Astrocyte (in vitro differentiated cells and primary cell): ENCODE data around the gene FGD2. TPM values are rescaled to one million over a fixed set of nuclear protein-coding genes. Genes with fewer than 3 reads are reported as not detected.

Source experiments
- DNase-seq: peaks from one replicate; pipeline ENCODE4 v3.0.0-alpha.2; 2010; ENCODE audit warnings: low read depth
- FAIRE-seq: peaks from 2 replicates; lab custom pipeline; 2011; peaks lifted over from hg19 to GRCh38; lab: Jason Lieb, UNC
- H2AFZ ChIP-seq: 2 replicates; pipeline ENCODE4 v1.6.0; 2012; ENCODE audit warnings: low read depth, low read length, inconsistent platforms
- H3K27ac ChIP-seq: 2 replicates; pipeline ENCODE4 v1.5.1; 2011; ENCODE audit warnings: low read depth, low read length, inconsistent platforms
- H3K27me3 ChIP-seq: 2 replicates; pipeline ENCODE4 v1.6.0; 2011; ENCODE audit warnings: low read length, inconsistent platforms; ENCODE audit not compliant: insufficient read depth
- H3K36me3 ChIP-seq: 2 replicates; pipeline ENCODE4 v1.5.1; 2011; ENCODE audit warnings: low read length, inconsistent platforms; ENCODE audit not compliant: insufficient read depth
- H3K4me1 ChIP-seq: 2 replicates; pipeline ENCODE4 v1.5.1; 2011; ENCODE audit warnings: low read length, inconsistent platforms; ENCODE audit not compliant: insufficient read depth
- H3K4me2 ChIP-seq: 2 replicates; pipeline ENCODE4 v1.6.0; 2012; ENCODE audit warnings: low read length, inconsistent platforms
- H3K4me3 ChIP-seq: 2 replicates; pipeline ENCODE4 v1.5.1; 2011; ENCODE audit warnings: low read depth, mild to moderate bottlenecking, low read length, inconsistent platforms; ENCODE audit not compliant: insufficient read depth
- H3K79me2 ChIP-seq: 2 replicates; pipeline ENCODE4 v1.6.0; 2012; ENCODE audit warnings: mild to moderate bottlenecking, low read length, inconsistent platforms; ENCODE audit not compliant: insufficient read depth
- H3K9ac ChIP-seq: 2 replicates; pipeline ENCODE4 v1.6.0; 2012; ENCODE audit warnings: mild to moderate bottlenecking, low read length, inconsistent platforms
- H3K9me3 ChIP-seq: 2 replicates; pipeline ENCODE4 v1.5.1; 2012; ENCODE audit warnings: low read depth, mild to moderate bottlenecking, low read length, inconsistent platforms; ENCODE audit not compliant: insufficient read depth
- H4K20me1 ChIP-seq: 2 replicates; pipeline ENCODE4 v1.6.0; 2012; ENCODE audit warnings: low read length, inconsistent platforms; ENCODE audit not compliant: insufficient read depth
- H3K27ac Mint-ChIP-seq: one replicate; pipeline ENCODE4 v1.8.0; 2021; ENCODE audit warnings: mild to moderate bottlenecking, mixed read lengths; ENCODE audit not compliant: unreplicated experiment
- H3K27me3 Mint-ChIP-seq: one replicate; pipeline ENCODE4 v1.8.0; 2021; ENCODE audit warnings: low read depth, mixed read lengths; ENCODE audit not compliant: unreplicated experiment
- H3K36me3 Mint-ChIP-seq: one replicate; pipeline ENCODE4 v1.8.0; 2021; ENCODE audit warnings: low read depth, mixed read lengths; ENCODE audit not compliant: unreplicated experiment
- H3K4me1 Mint-ChIP-seq: one replicate; pipeline ENCODE4 v1.8.0; 2021; ENCODE audit warnings: low read depth, mixed read lengths; ENCODE audit not compliant: unreplicated experiment
- H3K4me3 Mint-ChIP-seq: one replicate; pipeline ENCODE4 v1.8.0; 2021; ENCODE audit warnings: mild to moderate bottlenecking, moderate library complexity, mixed read lengths; ENCODE audit not compliant: unreplicated experiment
- H3K9me3 Mint-ChIP-seq: one replicate; pipeline ENCODE4 v1.8.0; 2021; ENCODE audit warnings: mild to moderate bottlenecking, mixed read lengths; ENCODE audit not compliant: unreplicated experiment
- CTCF ChIP-seq: IDR thresholded peaks from 2 replicates; pipeline ENCODE4 v1.5.1; 2011; ENCODE audit warnings: low read depth, mild to moderate bottlenecking, inconsistent platforms, low read length, moderate library complexity; ENCODE audit not compliant: insufficient read depth
- EZH2 ChIP-seq: IDR thresholded peaks from 2 replicates; pipeline ENCODE4 v1.6.1; 2012; ENCODE audit warnings: mild to moderate bottlenecking, low read length, inconsistent platforms; ENCODE audit not compliant: insufficient read depth
- total RNA-seq: library from RNA; stranded (reverse); gene quantifications from 2 replicates; pipeline ENCODE4 v1.2.1, GENCODE V29; 2021

Gene FGD2
- total RNA-seq, 1 donor from 2014 or later, result not detected

DNA sequence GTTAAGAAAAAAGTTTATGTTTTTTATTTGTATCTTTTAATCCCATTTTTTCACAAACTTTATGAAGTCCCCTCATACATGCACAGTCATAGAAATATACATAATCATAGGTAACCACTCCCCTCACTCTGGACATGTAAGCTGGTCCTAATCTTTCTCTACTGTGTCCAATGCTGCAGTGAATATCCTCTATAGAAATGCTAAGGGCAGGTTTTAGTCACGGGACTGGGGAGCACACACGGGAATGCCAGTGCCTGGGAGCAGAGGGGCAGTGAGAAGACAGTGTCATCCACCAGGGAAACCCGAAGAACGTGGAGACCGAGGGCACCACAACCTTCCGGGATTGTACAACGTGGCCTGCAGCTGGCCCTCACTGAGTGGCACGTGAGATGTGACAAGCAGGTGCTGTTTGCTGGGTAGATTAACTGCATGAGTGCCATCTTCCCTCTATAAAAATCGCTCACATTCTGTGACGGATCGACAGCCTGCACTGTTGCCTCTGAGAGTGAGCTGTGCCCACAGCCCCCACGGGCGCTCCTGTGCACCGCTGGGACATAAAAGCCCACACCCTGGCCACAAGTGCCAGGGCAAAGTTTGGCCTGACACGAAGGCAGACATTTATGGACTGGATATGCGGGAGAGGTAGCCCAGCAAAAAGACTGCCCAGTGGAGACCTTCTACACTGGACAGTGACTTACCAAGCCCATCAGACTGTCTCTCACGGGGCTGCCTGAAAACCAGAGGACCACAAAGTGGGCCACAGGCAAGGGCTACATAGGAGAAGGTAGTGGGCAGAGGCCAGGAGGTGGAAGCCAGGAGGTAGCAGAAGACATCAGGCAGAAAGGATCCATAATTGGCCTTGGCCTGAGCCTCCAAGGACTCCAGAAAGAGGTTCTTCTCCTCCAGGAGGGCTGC lies 63.2 kb downstream of the FGD2 start:
- no peaks in the 10 kb centered on the region for H4K20me1 ChIP-seq
- H3K27ac Mint-ChIP-seq, result no peak overlapping the region
- no peaks in the 10 kb centered on the region for H3K9me3 Mint-ChIP-seq
- H3K27me3 ChIP-seq, result no peaks in the 10 kb centered on the region
- no peak for DNase-seq
- no peak overlapping the region for H3K4me3 ChIP-seq
- no peaks in the 10 kb centered on the region for H3K4me1 ChIP-seq
- no peaks in the 10 kb centered on the region for H3K9me3 ChIP-seq
- H3K27ac ChIP-seq, result no peak overlapping the region
- H3K4me1 Mint-ChIP-seq, result peaks cover 10% of the 10 kb centered on the region
- no peak for FAIRE-seq
- peaks cover 2% of the 10 kb centered on the region for H3K27me3 Mint-ChIP-seq
- no peak overlapping the region for H3K4me2 ChIP-seq
- TF ChIP-seq CTCF, result no peak
- H3K4me3 Mint-ChIP-seq, result no peak overlapping the region
- no peak overlapping the region for H3K9ac ChIP-seq
- no peaks in the 10 kb centered on the region for H3K36me3 Mint-ChIP-seq
- no peaks in the 10 kb centered on the region for H3K36me3 ChIP-seq
- no peaks in the 10 kb centered on the region for H3K79me2 ChIP-seq
- H2AFZ ChIP-seq, result no peak overlapping the region

- H3K4me3 Mint-ChIP-seq, result no peak overlapping the region
- H4K20me1 ChIP-seq, result no peaks in the 10 kb centered on the region
- H3K27me3 Mint-ChIP-seq, result peaks cover 2% of the 10 kb centered on the region
- FAIRE-seq (no peak), DNase-seq (no peak)
- H3K27ac ChIP-seq, result no peak overlapping the region
- H3K9me3 Mint-ChIP-seq, result no peaks in the 10 kb centered on the region
- H3K9ac ChIP-seq, result no peak overlapping the region
- H3K4me2 ChIP-seq, result no peak overlapping the region
- no peaks in the 10 kb centered on the region for H3K27me3 ChIP-seq
- H3K36me3 Mint-ChIP-seq, result no peaks in the 10 kb centered on the region
- no peaks in the 10 kb centered on the region for H3K9me3 ChIP-seq
- H3K36me3 ChIP-seq, result no peaks in the 10 kb centered on the region
- peaks cover 14% of the 10 kb centered on the region for H3K4me1 Mint-ChIP-seq
- no peaks in the 10 kb centered on the region for H3K79me2 ChIP-seq
- no peak overlapping the region for H3K4me3 ChIP-seq
- no peak overlapping the region for H2AFZ ChIP-seq
- H3K4me1 ChIP-seq, result no peaks in the 10 kb centered on the region
- H3K27ac Mint-ChIP-seq, result no peak overlapping the region
- TF ChIP-seq EZH2, result no peak
- TF ChIP-seq CTCF, result no peak
Measured at GRCh38 chr6:37069639-37070038, 64.2 kb downstream of the FGD2 start.

DNA sequence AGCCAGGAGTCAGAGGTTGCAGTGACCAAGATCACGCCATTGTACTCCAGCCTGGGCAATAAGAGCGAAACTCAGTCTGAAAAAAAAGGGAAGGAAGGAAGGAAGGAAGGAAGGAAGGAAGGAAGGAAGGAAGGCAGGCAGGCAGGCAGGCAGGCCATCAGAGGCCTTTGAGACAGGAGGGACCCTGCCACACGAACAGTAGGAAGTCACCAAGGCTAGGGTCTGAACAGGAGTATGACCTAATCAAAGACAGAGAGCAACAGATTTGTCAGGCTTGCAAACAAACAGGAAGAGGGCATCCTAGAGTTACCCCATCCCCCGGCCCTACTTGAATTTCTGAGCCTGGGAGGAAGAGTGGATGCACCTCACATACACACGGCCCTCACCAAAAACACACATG lies 67.1 kb downstream of the FGD2 start:
- Histone ChIP-seq H3K27me3 (no peaks in the 10 kb centered on the region), H3K79me2 (no peaks in the 10 kb centered on the region), H3K4me1 (peaks cover 1% of the 10 kb centered on the region), H3K4me2 (no peak overlapping the region), H3K9me3 (no peaks in the 10 kb centered on the region), H3K4me3 (no peak overlapping the region), H3K9ac (no peak overlapping the region), H3K36me3 (no peaks in the 10 kb centered on the region), H3K27ac (no peak overlapping the region), H2AFZ (no peak overlapping the region), H4K20me1 (no peaks in the 10 kb centered on the region)
- TF ChIP-seq CTCF (no peak), EZH2 (no peak)
- no peaks in the 10 kb centered on the region for H3K36me3 Mint-ChIP-seq
- FAIRE-seq (no peak), DNase-seq (no peak)
- H3K4me3 Mint-ChIP-seq, result peak overlapping the region; percentile 64
- H3K27me3 Mint-ChIP-seq, result peaks cover 4% of the 10 kb centered on the region
- no peaks in the 10 kb centered on the region for H3K9me3 Mint-ChIP-seq
- H3K4me1 Mint-ChIP-seq, result peaks cover 17% of the 10 kb centered on the region
- no peak overlapping the region for H3K27ac Mint-ChIP-seq
